Posterior cingulate gyrus (tissue), 11 donors: Measurements from ENCODE around the gene SLC7A8.

ENCODE experiments used
- DNase-seq, 10 donors: peaks; one replicate each; pipeline versions ENCODE4 v3.0.0 to v3.0.0-alpha.2; 2020 to 2021; ENCODE audit warnings: mixed read lengths in 3 of 10
- intact Hi-C: fragments of 100-400 bp; cut with DNase I; formaldehyde crosslinking; loops from one replicate; pipeline ENCODE4 v1.15.1; 2023

Gene SLC7A8

DNA sequence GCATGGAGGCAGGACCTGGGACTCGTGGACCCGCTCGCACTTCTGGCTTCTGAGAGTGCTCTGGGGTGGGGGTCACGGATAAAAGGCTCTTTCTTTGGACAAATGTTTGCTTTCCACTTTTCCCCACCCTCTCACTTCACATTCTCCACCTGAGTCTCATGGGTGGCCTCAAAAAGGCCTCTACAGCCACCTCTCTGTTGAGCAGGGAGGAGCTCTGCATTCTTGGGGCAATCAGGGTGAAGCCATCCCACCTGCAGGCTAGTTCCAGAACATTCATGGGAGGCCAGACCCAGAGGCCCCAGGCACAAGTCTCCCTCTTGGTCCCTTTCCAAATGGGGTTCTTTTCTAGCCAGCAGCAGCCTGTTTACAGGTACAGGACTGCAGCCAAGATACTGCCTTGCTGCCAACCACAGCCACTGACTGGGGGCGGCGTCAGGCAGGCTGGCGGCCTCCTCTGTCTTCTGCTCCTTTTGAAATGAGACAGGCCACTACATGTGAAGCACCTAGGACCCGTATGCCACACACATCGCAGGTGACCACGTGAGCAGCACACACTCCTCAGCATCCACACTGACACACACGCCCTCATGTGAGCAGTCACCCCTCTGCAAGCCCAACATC, 46.2 kb downstream of the SLC7A8 start:
- intact Hi-C loops, result no loop called here
- peak in 3 of 10 donors; percentile 47 to 92 (median 78) for DNase-seq

DNA sequence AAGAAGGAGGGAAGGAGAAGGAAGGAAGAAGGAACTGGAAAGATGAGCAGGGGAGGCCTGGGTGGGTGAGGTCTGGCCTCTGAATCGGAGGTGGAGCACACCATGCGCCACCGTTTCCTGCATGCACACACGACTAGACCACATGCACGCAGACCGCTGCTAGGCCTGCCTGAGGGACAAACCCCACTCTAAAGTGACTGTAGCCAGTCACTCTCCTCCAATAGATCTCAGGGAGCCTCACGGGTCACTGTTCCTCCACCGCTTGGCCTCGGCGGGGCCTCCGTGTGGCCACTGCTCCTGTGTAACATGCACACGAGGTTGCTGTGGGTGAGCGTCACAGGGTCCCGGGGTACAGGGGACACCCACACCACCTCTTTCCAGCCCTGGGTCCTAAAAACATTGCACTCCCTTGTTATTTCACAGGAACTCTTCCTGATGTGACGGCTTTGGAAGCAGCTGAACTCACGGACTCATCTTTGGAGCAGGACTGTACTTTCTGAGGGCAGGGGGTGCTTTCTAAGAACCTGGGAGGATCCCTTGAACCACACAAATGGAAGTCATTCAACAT, 46.8 kb downstream of the SLC7A8 start:
- intact Hi-C loops, result no loop called here
- peak in 1 of 10 donors; percentile 72 for DNase-seq

DNA sequence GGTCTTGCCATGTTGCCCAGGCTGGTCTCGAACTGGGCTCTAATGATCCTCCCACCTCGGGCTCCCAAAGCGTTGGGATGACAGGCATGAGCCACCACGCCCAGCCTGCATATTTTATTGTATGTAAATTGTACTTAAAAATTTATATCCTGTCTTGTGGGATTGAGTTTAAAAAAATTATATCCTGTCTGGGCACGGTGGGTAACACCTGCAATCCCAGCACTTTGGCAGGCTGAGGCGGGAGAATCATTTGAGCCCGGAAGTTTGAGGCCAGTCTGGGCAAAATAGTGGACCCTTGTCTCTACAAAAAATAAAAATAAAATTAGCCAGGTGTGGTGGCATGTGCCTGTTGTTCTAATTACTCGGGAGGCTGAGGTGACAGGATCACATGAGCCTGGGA, 50.5 kb downstream of the SLC7A8 start:
- intact Hi-C loops, result no loop called here
- DNase-seq, result peak in 1 of 10 donors; percentile 46

GRCh38 chr14:23131482-23131881, 52.0 kb downstream of the SLC7A8 start:
- peak in 1 of 10 donors; percentile 68 for DNase-seq
- intact Hi-C loops, result no loop called here

DNA sequence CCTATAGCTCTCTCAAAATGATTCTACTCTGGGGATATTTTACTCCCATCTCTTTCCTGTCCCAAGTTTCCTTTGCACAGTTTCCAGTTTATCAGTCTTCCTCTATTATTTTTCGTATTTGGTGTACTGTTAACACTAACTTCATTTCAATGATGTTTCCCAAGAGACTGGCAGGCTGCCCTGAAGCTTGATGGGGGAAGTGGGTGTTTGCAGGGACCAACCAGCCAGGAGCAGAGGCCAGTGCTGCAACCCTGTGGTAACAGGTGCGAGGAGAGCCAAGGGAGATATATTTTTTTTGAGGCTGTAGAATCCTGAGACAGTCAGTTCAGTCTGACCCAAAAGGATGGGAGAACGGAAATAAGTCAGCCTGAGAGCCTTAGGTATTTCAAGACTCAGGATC, 52.6 kb downstream of the SLC7A8 start:
- intact Hi-C loops, result no loop called here
- peak in 1 of 10 donors; percentile 46 for DNase-seq

DNA sequence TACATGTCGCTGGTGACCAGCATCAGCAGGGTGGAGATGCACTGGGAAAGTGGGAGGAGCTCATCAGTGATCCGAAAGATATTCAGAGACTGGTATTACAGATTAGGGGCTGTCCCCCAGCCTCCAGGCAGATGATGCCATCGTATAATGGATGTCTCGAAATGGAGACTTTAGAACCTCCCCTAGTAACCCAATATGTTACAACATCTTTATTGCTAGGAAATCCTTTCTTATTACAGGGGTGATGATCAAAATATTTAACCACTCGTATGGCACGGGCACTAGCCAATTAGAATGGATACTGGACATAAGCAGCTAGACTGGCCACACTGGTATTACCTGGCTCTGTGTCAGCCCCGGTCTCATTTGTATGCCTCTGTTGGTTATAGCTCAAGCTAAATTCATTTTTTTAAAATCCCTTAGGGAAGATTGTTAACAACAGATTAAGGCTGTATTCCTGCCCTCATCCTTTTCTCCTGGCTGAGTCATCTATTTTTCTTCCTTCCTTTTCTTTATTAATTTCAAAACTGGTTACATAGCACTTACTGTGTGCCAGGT, 53.6 kb downstream of the SLC7A8 start:
- DNase-seq, result no peak
- intact Hi-C loops, result no loop called here

GRCh38 chr14:23128969-23129758, 54.3 kb downstream of the SLC7A8 start:
- no peak for DNase-seq
- intact Hi-C loops, result no loop called here

DNA sequence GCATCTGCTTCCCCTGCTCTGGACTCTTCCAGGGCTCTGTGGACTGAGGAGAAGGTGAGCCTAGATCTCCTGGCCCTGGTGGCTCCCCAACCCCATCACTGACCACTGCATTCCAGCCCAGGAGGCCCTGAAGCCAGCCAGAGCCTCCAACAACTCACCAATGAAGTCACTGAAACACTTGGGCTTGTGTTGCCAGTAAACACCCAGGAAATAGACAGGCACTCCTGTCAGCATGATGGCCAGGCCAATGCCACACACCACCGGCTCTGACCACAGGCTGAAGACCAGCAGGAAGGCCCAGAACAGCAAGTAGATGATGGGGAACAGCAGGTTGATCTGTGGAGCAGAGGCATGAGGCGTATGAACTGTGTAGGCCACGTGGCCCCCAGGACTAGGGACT, 55.6 kb downstream of the SLC7A8 start:
- DNase-seq, result no peak
- intact Hi-C loops, result no loop called here

DNA sequence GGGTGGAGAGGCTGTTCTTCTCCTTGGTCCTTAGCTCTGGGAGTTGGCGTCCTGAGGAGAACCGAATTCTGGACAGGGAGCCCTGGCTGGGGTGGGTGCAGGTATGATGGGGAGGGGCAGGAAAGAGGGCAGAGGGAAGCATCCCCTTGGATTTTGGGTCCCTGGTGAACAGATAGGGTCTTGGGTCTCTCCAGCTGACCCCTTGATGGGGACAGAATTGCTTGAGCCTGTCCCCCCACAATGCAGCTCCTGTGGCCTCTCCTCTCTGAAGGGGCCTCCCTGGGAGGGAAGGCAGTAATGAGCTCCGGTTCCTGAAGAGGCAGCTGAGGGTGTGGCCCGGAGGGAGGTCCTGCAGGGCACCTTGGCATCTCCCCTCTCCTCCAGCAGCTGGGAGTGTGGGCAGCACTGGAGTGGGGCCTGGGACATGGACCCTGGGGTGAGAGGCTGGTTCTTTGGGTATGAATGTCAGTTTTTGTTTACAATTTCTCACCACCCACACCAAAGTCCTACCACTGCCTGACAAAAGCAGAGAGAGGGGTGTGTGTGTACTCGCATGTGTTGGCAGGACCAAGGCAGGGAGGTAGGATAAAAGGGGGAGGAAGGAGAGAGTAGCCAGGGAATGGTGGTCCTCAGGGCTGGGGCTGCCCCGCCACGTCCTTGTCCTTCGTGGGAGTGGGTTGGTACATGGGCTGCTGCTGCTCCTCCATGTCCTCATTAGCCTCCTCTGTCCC, 56.7 kb downstream of the SLC7A8 start:
- intact Hi-C loops, result no loop called here
- peak in 1 of 10 donors; percentile 59 for DNase-seq

DNA sequence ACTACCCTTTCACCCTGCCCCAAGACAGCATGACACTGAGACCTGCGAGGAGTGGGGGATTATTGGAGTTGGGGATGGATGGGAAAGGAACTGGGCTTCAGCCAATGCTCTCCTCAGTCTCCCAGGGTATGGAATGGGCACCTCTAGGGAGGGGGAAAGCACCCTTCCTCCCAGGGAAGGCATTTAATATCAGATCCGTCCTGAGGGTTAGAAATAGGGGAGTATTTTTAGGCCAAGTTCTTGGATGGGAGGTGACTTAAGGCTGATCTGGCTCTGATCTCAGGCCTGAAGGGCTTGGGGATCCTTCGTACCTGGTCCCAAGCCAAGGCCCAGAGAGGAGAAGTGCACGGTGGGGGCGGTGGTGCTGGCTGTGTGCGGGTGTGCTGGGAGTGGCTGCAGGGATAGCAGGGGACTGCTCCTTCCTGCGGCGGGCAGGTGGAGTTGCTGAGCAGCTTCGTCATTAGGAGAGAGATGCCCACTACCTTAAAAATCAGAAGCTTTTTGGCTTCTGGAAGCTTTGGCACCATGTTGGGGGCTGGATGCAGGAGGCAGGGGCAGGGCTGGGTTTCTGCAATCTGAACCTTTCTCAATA, 57.4 kb downstream of the SLC7A8 start:
- intact Hi-C loops, result no loop called here
- DNase-seq, result peak in 2 of 10 donors; percentile 76 to 87

DNA sequence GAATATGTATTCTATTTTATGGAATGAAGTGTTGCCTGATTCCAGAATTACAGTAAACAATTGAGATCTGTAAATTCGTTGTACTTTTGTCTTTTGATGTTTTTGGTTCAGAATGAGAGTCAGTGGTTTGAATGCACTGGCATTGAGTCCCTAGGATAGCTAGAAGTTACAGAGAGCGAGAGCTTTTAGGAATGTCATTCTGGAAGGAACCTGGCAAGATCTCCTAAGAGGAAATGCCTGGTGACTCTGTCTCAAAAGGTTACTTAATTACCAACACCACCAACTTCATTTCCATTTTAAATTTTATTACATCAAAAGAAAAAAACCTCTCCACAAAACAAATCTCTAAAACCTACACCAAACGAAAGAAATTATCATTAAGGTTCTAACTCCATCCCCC, 58.4 kb downstream of the SLC7A8 start:
- DNase-seq, result no peak
- intact Hi-C loops, result no loop called here

DNA sequence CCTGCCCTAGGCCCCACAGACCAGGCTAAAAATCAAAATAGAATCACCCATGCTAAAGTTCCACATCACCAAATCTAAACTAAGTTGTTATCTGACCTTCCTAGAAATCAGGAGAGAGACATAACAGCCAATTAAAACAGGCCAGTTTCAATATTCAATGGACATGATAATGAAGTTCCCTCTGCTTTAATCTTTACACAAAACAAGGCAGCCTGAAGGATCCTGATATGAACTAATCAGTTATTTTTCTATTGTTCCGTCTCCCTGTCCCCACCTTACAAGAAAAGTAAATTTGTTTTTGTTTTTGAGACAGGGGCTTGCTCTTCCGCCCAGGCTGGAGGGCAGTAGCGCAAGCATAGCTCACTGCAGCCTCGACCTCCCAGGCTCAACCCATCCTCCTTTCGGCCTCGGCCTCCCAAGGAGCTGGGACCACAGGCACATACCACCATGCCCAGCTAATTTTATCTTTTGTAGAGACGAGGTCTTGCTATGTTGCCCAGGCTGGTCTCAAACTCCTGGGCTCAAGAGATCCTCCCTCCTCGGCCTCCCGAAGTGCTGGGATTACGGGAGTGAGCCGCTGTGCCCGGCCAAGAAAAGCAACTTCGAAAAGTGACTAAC, 59.0 kb downstream of the SLC7A8 start:
- intact Hi-C loops, result loop anchor here (5.0 kb wide), 1 partner anchor 173 kb away; no protein-coding TSS in a partner anchor
- DNase-seq, result peak in 1 of 10 donors; percentile 17

DNA sequence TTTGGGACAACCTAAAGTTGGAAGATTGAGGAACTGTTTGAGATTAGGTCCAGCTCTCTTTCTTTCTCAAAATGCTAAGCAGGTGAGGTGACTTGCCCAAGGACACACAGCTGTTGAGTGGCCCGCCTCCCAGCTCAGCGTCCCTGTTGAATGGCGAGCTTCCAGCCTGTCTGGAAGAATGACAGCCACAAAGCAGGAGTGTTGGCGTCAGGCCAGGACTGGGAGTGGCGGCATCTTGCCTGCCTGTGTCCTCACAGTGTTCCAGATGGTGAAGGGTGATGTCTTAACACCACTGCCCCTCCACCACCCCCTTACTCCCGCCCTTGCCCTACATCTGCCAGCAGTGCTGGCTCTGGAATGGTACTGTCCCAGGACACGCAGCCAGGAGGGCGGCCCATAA, 60.0 kb downstream of the SLC7A8 start:
- intact Hi-C loops, result loop anchor here (5.0 kb wide), 1 partner anchor 174 kb away; no protein-coding TSS in a partner anchor
- peak in 3 of 10 donors; percentile 26 to 84 (median 80) for DNase-seq

DNA sequence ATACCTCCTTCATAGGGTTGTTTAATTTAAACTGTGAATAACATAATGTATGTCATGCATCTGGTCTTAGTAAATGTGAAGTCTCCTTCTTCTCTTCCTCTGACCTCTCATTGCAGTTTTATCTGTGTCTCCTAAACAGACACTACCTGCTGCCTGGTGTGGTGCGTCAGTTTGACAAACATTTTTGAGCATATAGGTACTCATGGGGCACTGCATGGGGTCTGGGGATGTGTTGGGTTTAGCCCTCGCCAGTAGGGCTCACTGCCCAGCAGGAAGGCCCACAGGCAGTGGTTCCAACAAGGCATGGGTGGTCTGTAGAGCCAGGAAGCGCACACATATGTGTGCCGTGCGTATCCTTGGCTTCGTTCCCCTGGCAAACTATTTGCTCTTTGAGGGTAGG, 61.4 kb downstream of the SLC7A8 start:
- intact Hi-C loops, result loop anchor here (5.0 kb wide), 1 partner anchor 175 kb away; no protein-coding TSS in a partner anchor
- no peak for DNase-seq

DNA sequence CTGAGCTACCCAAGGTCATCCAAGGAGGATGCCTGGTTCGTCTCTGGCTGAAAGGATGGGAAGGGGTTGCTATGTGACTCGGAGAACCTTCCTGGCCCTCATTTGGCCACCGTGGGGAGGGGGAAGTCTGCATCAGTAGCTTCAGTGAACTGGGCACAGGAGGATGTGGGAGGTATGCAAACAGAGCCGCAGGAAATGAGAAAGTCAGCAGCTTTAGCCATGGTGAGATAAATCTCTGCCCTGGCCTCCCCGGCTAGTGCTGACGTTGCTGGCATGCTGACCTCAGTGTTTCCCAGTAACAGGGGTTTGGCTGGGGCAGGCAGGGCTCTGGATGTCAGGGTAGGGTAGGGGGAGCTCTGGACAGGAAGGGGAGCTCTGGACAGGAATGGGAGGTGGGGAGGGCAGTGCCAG, 62.1 kb downstream of the SLC7A8 start:
- intact Hi-C loops, result loop anchor here (1.0 to 5.0 kb wide), 2 partner anchors 66 to 176 kb away; no protein-coding TSS in a partner anchor
- peak in 1 of 10 donors; percentile 80 for DNase-seq

GRCh38 chr14:23120541-23121251, 62.8 kb downstream of the SLC7A8 start:
- intact Hi-C loops, result loop anchor here (1.0 to 5.0 kb wide), 2 partner anchors 67 to 177 kb away; no protein-coding TSS in a partner anchor
- DNase-seq, result peak; percentile 81 to 98 (median 90)

DNA sequence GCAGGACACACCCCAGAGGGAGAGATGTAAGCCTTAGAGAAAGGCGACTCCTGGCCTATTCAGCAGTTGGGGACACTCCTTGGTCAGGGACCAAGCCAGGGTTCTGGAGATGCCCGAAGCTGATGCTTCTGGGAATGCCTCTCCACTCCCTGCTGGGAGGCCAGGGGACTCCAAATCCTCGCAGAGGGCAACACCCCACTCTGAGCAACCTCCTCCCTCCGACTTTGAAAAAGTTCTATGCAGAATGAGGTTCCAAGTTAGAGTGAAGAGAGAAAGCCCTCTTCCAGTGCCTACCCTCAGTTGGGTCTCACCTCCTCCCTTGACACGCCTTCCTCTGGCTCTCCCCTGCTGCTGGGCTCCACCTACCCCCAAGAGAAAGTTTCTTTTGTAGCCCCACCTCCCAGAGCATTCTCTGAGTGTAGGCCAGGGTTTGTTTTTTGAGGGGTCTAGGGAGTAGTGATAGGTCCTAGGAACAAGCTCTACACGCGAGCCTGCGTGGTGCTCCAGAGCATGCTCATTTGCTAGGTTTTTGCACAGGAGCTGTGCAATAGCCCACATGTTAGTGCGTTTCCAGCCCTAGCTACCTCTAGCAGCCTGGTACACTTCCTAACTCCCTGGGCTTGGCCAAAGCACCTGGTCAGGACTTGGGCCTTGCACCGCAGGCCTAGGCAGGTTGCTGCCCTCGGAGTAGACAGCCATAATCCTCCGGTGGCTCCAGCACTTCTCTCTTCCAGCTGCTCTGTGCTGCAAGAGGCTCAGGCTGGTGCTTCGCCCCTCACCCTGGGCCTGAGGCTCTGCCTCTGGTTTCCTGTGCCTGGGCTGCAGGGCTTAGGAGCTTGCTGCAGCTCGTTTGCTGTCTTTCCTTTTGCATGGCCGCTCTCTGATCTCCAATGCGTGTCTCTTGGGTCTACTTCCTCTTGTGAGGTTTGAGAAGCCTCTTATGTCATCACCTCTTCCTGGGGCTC, 63.8 kb downstream of the SLC7A8 start:
- intact Hi-C loops, result loop anchor here (5.0 kb wide), 1 partner anchor 178 kb away; no protein-coding TSS in a partner anchor
- DNase-seq, result peak in 1 of 10 donors; percentile 63
